Cardiac septum (tissue), 1 donor: ENCODE data around the gene E2F1. TPM values are rescaled to one million over a fixed set of nuclear protein-coding genes. Genes with fewer than 3 reads are reported as not detected.

Source experiments
- DNase-seq: peaks from one replicate; pipeline ENCODE4 v3.0.0-alpha.2; 2020; ENCODE audit warnings: low spot score
- intact Hi-C: fragments of 100-400 bp; cut with DNase I; formaldehyde crosslinking; loops from one replicate; pipeline ENCODE4 v1.14.0; 2022
- total RNA-seq: library from RNA; stranded (reverse); fragmentation: NEBNext Ultra II Directional; extraction: Animal tissue kit (Norgen Biotek cat#: 25700); gene quantifications from one replicate; pipeline ENCODE4 v1.2.1, GENCODE V29; 2021
- donor health status: DM: no; HTN: no; CAD: no.

Gene E2F1
- total RNA-seq, 1 donor from 2014 or later: 2.3 TPM

DNA sequence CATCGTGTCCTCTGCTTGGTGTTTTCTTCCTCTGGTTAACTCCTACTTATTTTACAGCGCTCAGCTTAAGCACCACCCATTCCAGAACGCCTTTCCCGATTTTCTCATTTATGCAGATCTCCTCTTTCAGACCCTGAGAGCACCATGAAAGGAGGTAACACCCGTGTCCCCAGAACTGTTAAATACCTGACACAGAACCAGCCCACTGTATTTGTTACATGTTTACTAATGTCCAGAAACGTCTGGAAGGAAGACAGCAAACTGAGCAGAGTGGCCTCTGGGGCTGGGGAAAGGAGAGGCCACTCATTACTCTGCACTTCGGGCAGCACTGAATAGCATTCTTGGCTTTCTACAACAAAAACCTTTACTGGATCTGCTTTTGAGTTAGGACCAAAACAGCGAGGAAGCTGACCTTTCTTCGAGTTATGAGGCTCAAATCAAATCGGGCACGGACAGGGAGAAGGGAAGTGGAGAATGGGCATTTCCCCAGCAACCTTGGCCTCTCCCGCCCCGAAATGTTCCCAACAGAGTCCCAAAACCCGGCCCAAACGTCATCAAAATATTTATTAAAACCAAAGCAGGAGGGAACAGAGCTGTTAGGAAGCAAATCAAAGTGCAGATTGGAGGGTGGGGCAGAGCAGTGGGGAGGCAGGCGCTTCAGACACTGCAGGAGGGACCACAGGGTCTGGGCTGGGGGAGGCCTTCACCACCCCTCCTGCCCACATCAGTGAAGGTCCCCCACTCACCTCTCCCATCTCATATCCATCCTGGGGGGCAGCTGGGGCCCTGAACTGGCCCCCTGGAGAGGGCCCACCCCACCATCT lies 10.8 kb downstream of the E2F1 start:
- no peak for DNase-seq

DNA sequence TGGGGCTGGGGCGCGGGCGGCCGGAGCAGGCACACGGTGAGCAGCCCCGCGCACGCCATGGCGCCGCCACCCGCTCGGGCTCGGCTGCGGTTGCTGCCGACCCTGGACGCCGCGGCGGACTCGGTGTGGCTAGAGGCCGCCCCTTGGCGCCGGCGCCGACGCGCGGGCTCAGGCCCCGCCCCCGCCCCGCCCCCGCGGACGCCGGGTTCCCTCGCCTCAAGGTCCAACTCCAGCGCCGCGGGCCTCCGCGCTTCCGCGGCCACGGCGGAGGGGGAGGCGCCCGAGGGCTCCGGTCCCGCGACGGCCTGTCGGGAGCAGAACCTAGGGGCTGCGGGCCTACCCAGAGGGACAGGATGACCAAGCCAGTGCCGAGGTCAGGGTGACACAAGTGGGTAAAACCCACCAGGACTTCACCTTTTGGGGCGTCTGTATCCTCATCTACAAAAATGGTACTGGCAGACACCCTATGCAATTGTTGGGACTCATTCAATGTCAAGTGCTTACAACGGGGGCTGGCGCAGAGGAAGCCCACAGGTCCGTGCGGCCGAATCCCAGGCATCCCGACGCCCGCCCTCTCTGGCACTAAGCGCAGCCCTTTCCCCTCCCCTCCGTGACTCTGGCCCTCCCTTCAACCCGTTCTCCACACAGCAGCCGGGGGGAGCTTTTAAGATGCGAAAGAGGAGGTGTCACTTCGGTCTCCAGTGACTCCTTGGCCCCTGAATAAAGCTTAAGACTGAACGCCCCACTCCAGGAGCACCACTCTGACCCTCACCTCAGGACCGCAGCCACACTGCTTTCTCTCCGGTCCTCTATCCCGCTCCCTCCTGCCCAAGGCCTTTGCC lies 11.7 kb downstream of the E2F1 start, which contains the start of gene NECAB3:
Gene NECAB3 (minus strand): TSS at position 135 of the 842 bp plus-strand sequence. CDS start 76 bp downstream, at position 59.
- DNase-seq: peak; percentile 91
- intact Hi-C loops: loop anchor here (2.0 kb wide), 1 partner anchor 58 kb away; no protein-coding TSS in a partner anchor

More for the DNA sequence above, 10.8 kb downstream of the E2F1 start:
- intact Hi-C loops: loop anchor here (2.0 kb wide), 1 partner anchor 57 kb away; no protein-coding TSS in a partner anchor

DNA sequence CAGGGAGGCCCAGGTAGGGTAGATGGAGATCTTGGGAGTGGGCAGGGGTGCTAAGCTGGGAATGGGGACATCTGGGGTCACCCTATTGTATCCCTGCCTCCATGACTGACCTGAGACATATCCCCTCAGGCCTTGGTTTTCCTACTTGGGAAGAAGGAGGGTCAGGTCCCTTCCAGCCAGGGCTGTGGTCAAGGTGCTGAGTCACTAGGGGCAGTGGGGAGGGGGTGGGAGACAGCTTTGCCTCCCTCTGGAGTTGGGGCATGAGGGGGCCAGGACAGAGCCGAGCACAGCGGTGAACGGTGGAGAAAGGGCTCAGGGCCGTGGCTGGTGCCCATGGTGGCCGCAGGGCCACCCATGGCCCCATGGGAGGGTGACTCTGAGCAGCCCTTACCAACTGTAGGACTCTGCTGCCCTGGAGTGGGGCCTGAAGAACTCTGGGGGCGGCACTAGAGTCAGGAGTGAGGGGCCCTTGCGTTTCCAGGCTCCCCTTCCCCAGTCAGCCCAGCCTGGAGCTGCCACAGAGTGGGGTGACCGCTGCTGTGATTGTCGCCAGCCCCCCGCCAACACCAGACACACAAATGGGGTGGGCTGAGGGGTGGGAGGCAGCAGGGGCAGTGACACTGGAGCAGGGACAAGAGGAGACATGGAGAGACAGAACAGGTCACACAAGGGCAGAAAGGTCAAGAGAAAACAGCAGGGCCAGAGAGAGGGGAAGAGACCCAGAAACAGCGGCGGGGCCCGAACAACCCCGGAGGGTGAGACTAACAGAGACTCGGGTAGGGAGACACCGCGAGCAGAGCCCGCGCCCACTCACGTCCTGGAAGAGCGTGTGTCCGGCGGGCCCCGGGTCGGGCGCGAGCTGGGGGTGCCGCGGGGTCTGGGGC lies 12.5 kb downstream of the E2F1 start:
- intact Hi-C loops: loop anchor here (2.0 kb wide), 1 partner anchor 59 kb away; no protein-coding TSS in a partner anchor
- DNase-seq: no peak

DNA sequence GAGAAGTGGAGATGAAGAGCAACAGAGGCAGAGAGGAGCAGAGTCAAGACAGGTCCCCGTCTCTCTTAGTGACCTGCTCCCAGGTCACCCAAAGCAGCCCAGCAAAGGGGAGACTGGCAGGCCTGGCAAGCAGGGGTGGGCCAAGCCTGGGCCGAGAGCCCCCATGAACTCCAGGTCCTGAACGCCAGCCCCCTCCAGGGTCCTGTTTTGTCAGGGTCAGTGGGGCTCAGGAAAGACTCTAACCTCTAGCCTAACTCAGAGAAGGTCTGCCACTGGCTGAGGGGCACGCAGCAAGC lies 13.1 kb downstream of the E2F1 start:
- intact Hi-C loops: no loop called here
- DNase-seq: no peak

DNA sequence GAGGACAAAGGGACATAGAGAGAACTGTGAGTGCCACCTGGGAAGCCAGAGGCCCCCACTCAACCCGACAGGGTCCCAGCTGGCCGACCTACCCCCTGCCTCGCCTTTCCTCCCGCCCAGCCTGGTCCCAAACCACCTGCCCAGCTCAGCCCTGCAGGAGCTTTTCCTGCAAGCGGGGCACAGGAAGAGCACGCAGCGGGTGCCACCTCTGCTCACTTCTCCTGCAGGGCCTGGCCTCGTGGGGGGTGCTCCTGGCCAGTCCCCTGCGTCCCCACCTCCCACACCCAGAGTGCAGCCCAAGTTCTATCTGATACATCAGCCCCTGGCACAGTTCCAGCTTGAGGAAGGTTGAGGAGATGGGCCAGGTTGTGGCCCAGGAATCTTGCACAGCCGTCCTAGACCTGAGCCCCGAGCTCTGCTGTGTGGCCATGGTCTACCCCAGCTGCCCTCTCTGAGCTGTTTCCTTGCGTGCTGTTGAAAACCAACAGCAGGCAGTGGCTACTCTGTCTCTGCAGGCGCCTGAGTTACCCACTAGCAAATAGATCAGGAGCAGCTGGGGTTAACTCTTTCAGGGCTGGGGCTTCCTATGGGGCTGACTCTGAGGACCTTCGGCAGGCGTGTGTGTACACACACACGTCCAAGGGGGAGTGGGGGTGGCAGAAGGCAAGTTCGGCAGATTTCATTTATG lies 13.6 kb downstream of the E2F1 start:
- no peak for DNase-seq
- intact Hi-C loops: no loop called here

DNA sequence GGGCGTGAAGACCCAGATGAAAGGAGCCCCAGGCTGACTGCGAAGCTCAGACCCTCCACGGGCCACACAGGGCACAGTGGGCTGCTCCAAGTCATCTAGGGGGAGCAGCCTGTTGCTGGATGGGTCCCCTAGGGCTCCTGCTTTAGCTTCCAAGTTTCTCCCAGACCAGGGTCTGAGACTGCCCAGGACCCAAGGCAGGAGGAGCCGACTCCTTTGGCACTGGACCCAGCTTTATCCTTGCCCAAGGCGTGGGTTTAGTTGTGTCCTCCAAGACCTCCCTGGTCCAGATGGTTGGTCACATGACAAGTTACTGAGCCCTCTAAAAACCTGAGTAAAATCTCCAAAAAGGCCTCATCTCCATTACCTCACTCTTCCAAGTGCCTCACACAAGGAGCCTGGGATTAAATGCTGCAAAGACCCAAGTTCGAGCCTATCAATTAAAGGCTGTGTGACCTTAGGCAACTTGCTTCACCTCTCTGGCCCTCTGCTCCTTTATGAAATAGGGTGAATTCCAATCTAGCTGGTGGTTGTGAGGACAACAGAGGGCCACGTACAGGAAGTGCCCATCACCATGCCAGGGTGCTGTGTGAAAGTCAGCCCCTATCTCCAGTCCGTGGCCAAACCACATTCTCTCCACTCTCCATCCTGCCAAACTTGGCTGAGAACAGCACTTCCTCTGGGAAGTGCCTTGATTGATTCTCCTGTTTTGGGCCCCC lies 14.5 kb downstream of the E2F1 start:
- intact Hi-C loops: no loop called here

DNA sequence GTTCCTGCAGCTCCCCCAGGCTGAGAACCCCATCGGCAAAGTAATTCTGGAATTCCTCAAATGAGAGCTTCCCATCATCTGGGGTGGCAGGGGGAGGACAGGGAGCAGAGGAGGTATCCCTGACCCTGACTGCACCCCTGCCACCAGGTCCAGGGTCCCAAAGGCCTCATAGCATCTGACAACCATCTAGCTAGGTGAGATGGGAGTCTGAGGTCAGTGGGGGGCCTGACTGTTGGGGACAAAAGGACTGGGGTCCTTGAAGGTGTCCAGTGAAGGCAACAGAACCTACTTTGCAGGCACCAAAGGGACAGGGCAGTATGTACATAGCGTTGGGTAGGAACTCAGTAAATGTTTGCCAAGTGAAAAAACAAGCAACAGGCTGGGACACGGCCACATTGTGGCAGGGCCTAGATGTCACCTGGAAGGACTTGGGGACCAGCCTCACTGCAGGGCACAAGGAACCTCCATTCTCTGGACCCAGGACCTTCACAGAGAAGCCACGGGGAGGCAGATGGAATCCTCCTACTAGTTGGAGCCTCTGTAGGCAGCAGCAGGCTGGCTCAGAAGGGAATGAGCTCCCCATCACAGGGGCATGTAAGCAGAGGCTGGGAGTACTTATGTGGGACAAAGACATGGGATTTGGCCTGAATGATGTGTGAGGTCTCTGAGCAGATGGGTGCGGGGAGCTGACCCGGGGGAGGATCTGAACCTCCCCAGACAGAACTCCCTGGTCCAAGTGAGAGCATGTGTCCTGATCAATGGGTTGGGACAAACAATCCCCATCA lies 15.3 kb downstream of the E2F1 start:
- no peak for DNase-seq
- intact Hi-C loops: no loop called here

More for the DNA sequence above, 14.5 kb downstream of the E2F1 start:
- DNase-seq: no peak

DNA sequence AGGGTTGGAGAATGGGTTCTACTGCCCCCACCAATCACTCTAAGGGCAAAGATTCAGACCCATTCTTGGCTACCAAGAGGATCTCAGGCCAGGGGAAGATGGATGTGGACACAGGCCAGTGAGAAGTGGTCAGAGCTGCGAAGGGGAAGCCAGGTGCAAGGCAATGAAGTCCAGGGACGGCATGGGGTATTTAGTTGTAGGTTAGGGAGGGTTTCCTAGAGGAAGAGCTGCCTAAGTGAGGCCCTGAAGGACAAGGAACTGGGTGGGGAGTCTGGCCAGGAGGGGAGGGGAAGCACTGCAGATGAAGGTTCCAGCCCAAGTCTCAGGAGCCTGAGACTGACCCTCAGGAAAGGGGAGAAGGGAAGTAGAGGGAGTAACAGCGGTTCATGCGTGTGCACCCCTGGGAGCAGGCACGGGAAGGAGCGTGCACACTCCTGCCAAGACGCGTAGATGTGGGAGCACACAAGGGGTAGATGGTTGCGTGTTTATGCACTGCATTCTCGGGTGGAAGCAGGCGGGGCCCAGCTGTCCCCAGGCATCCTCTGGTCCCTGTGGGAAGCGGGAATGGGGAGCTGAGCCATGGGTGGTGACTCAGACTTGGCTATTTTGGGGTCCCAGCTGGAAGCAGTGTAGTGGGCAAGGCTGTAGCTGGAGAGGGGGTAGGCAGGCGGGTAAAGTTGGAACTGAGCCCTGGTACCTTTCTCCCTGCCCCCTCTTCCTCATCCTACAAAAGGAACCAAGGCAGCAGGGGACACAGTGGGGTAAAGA lies 16.1 kb downstream of the E2F1 start:
- intact Hi-C loops: no loop called here
- DNase-seq: no peak

DNA sequence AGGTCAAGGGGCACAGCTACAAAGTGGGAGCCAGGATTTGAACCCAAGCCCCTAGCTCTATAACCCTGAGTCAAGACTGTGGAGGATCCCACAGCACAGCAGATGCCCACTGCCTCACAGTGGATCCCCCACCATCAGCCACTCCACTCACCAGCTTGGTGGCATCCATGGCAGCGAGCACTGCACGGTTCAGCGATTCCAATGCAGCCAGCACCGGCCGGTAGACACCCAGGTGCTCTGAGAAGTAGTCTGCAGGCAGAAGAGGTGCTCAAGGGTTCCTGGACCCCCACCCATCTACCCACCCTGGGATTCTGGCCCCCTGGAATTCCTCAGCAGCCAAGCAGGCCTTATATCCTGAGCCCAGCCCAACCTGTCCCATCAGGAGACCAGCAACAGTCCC lies 17.0 kb downstream of the E2F1 start:
- intact Hi-C loops: no loop called here
- DNase-seq: no peak

DNA sequence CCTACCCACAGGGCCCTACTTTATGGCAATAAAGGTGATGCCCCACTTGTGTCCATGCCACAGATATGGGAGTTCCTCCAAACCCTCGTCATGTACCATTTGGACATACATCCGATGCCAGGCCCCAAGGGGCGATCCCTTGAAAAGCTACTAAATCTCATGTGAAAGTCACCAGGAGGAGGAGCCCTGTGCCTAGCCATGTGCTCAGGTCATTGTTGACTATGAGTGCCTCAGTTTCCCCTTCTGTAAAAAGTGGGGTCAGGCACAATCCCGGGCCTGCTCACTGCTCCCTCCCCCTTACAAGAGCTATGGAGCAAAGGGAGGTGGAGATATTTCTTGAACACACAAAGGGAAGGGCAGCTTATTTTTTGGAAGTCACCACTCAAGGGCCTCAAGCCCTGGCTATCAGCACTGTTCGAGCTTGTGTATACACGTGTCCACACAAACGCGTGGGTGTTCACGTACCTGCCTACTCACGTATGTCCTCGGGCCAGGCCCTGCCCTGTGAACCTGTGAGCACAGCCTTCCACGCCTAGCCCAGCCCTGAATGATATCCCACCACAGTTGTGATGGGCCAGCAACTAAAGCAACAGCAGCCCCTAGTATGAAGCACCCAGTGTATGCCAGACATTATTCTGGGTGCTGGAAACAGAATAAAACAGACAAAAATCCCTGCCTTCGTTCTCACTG lies 17.6 kb downstream of the E2F1 start:
- intact Hi-C loops: loop anchor here (1.0 kb wide), 1 partner anchor 211 kb away; no protein-coding TSS in a partner anchor
- no peak for DNase-seq

DNA sequence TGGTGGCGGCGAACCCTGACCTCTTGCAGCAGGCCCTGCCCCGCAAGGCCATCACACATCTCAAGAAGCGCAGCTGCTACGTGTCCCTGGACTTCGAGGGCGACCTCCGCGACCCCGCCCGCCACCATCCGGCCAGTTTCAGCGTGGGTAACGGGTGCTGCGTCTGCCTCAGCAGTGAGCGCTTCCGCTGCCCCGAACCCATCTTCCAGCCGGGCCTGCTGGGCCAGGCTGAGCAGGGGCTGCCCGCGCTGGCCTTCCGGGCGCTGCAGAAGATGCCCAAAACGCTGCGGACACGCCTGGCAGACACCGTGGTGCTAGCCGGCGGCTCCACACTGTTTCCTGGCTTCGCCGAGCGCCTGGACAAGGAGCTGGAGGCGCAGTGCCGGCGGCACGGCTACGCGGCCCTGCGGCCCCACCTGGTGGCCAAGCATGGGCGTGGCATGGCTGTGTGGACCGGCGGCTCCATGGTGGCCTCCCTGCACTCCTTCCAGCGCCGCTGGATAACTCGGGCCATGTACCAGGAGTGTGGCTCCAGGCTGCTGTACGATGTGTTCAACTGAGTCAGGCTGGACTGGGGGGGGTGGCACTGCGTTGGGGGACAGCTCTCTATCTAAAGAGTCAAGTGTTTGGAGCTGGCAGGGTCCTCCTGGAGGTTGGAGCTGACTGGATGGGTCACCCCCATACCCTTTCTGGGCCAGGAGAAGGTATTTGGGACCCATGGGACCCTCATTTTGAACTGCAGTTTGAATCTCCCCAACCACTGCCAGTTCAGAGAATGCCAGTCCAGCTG lies 18.3 kb downstream of the E2F1 start:
- intact Hi-C loops: loop anchor here (1.0 to 2.0 kb wide), 2 partner anchors 63 to 211 kb away; partner anchors contain the start of gene ZNF341
- DNase-seq: peak; percentile 93

DNA sequence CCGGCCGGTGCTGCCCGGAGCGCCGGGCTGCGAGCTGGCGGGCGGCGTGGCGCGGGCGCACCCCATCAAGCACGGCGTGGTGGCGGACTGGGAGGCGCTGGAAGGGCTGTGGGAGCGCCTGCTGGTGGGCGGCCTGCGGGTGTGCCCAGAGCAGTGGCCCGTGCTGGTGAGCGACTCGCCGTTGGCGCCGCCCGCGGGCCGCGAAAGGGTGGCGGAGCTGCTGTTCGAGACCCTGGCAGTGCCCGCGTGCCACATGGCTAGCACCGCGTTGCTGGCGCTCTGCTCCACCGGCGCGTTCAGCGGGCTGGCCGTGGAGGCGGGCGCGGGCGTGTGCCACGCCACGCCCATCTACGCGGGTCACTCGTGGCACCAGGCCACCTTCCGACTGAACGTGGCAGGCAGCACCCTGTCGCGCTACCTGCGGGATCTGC lies 18.9 kb downstream of the E2F1 start:
- intact Hi-C loops: loop anchor here (2.0 kb wide), 1 partner anchor 64 kb away; the partner anchor contains the start of gene ZNF341

DNA sequence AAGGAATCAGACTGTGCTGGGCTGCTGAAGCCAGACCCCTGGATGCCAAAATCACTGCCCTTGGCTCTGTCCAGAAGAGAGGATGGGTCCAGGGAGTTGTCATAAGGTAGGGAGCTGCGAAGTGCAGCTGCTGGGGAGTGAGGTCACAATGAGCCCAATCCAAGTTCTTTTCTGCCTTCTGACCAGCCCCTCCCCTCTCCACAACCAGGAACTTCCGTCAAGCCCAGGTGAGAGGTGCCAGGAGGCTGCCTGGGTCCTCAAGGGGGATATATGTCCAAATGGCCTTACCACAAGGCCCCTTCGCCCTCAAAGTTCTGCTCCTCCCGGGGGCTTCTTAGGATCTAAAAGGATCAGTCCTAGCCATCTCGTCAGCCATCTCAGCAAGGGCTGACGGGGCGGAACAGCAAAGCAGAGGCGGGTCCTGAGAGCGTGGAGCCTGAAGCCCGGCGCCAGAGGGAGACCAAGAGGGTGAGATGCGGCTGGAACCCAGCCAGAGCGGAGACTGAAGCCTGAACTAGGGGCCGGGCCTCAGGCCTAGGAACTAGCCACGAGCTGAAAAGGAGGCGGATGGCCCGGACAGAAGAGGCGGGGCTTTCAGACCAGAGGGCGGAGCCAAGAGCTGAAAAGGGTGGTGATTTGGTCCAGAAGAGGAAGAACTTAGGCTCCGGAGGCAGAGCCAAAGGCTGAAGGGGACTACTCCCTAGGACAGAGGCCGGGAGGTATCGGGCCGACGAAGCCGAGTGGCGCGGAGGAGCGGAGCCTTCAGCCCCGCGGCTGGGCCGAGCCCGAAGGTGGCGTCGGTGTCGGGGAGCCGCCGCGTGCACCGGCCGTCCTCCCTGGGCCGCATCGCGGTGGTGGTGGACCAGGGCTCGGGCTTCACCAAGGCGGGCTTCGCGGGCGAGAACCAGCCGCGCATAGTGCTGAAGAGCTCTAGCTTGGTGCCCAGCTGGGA lies 19.6 kb downstream of the E2F1 start, which contains the start of gene ACTL10:
Gene ACTL10 (plus strand): TSS at position 651 of the 952 bp plus-strand sequence. CDS start 555 bp downstream, outside the sequence.
- intact Hi-C loops: loop anchor here (2.0 kb wide), 1 partner anchor 64 kb away; the partner anchor contains the start of gene ZNF341

More for the DNA sequence above, 18.9 kb downstream of the E2F1 start:
- no peak for DNase-seq

DNA sequence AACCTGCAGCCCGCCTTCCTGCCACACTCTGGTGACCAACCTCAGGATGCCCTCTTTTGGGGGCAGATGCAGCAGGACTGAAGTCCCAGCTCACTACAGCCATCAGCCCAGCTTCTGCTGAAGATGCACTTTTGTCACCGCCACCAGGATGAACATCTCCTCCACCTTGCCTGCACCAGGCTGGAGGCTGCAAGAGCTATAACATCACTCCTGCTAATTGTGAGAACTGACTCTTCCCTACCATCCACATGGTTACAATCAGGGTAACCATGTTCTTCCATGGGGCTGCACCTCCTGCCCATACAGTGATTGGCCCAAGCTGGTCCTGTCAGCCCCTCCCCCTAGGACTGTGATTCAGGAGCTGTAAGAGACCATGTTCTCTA lies 21.4 kb downstream of the E2F1 start:
- intact Hi-C loops: no loop called here
- DNase-seq: no peak

More for the DNA sequence above, 19.6 kb downstream of the E2F1 start, which contains the start of gene ACTL10:
- peak; percentile 97 for DNase-seq
